Measurements from ENCODE around the gene CHD6. TPM values are rescaled to one million over a fixed set of nuclear protein-coding genes. Genes with fewer than 3 reads are reported as not detected.

CHD6 gene
- total and polyA plus RNA-seq, 2 of the 13 experiments (the other 11 are each of a cell fraction or from before 2014, with no cell fraction given): 14.4 to 52.0 TPM

DNA sequence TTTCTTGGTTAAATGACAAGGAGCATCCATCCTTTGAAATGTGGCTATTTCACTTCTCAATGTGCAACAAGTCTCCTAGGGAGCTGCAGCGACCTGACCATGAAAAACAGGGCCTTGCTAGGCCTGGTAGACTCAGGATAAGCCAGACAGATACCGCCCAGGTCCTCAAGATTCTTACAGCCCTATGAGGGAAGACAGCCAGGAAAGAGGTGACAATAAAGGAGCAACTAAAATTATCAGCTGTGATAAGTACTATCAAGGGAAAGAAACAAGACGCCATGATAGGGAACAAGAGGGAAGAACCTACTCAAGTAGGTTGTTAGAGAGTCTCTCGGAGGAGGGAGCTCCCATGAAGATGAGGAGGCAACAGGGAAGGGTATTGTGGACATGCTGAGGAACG is 200.1 kb downstream of the CHD6 start:
- 87% methylated on average over 5 of the region's 5 CpGs for WGBS (ENCODE audit: low lambda C conversion rate)
- CTCF ChIA-PET (ENCODE audit: low intra/inter-chr PET ratio, low total read pairs): no interaction called here
- TF ChIP-seq MTF2 (CRISPR knock-in tag; IDR thresholded peaks at IDR 0.05; ENCODE audit: borderline replicate concordance): no peak
- TF ChIP-seq SRSF4 (IDR thresholded peaks at IDR 0.05; ENCODE audit: low read depth, low read length, poor library complexity, severe bottlenecking): no peak
- TF ChIP-seq ZFP41 (CRISPR knock-in tag; IDR thresholded peaks at IDR 0.05; ENCODE audit: borderline replicate concordance): no peak
- TF ChIP-seq, protein P1, sequence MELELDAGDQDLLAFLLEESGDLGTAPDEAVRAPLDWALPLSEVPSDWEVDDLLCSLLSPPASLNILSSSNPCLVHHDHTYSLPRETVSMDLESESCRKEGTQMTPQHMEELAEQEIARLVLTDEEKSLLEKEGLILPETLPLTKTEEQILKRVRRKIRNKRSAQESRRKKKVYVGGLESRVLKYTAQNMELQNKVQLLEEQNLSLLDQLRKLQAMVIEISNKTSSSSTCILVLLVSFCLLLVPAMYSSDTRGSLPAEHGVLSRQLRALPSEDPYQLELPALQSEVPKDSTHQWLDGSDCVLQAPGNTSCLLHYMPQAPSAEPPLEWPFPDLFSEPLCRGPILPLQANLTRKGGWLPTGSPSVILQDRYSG (CRISPR knock-in tag; IDR thresholded peaks at IDR 0.05): no peak
- TF ChIP-seq, protein P2, sequence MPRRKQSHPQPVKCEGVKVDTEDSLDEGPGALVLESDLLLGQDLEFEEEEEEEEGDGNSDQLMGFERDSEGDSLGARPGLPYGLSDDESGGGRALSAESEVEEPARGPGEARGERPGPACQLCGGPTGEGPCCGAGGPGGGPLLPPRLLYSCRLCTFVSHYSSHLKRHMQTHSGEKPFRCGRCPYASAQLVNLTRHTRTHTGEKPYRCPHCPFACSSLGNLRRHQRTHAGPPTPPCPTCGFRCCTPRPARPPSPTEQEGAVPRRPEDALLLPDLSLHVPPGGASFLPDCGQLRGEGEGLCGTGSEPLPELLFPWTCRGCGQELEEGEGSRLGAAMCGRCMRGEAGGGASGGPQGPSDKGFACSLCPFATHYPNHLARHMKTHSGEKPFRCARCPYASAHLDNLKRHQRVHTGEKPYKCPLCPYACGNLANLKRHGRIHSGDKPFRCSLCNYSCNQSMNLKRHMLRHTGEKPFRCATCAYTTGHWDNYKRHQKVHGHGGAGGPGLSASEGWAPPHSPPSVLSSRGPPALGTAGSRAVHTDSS (CRISPR knock-in tag; conservative IDR thresholded peaks at IDR 0.05): no peak
- no peak for TF ChIP-seq MXD4 (CRISPR knock-in tag; IDR thresholded peaks at IDR 0.05)
- TF ChIP-seq, protein P3, sequence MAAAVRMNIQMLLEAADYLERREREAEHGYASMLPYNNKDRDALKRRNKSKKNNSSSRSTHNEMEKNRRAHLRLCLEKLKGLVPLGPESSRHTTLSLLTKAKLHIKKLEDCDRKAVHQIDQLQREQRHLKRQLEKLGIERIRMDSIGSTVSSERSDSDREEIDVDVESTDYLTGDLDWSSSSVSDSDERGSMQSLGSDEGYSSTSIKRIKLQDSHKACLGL (CRISPR knock-in tag; IDR thresholded peaks at IDR 0.05): no peak
- no TSS peak for BruUV-seq (replicated peaks)
- no peak overlapping the region for H3K27ac ChIP-seq (ENCODE audit: extremely low read length, insufficient read depth, low read length)
- no peaks in the 10 kb centered on the region for H3K9me3 ChIP-seq (ENCODE audit: low read length)
- H3K9ac ChIP-seq (ENCODE audit: insufficient read depth, low read depth, low read length): no peak overlapping the region
- H3K79me2 ChIP-seq (ENCODE audit: insufficient read depth, low read length): no peaks in the 10 kb centered on the region
- H4K20me1 ChIP-seq (ENCODE audit: insufficient read depth, low read length): no peaks in the 10 kb centered on the region
- in situ Hi-C loops (cut with HindIII; ENCODE audit: extremely low pct_ligation_motif_present, low pct_unique_long_range_greater_than_20kb): no loop called here
- intact Hi-C loops (cut with micrococcal nuclease; ENCODE audit: unreplicated experiment): no loop called here
- H3K4me3 ChIP-seq (replicated peaks in 1 of 3; ENCODE audit: insufficient read depth in 1 of 3, low read depth in 2 of 3, low read length in 3 of 3): no peak overlapping the region
- H3K4me1 ChIP-seq (ENCODE audit: insufficient read depth, low read length): no peaks in the 10 kb centered on the region
- no peak for DNase-seq (ENCODE audit: low spot score)
- no peak overlapping the region for H3K4me2 ChIP-seq (ENCODE audit: low read depth, low read length)
- no peak overlapping the region for H2AFZ ChIP-seq (ENCODE audit: low read length)
- peaks cover 46 to 94% of the 10 kb centered on the region in 2 experiments for H3K36me3 ChIP-seq (replicated peaks in 1 of 2; ENCODE audit: control insufficient read depth in 1 of 2, insufficient read depth in 2 of 2, low read length in 2 of 2)
- no peak for ATAC-seq
- POLR2A ChIA-PET: no interaction called here
- no peaks in the 10 kb centered on the region for H3K27me3 ChIP-seq (ENCODE audit: control insufficient read depth in 1 of 2, insufficient read depth in 2 of 2, low read length in 2 of 2)
- no peak for FAIRE-seq

Measured in HepG2 (cell line).